Smooth muscle cell (in vitro differentiated cells): ENCODE measurements around the gene SIX2. TPM values are rescaled to one million over a fixed set of nuclear protein-coding genes. Genes with fewer than 3 reads are reported as not detected.

Experiments
- DNase-seq: peaks from one replicate; lab custom pipeline; 2025; ENCODE audit not compliant: unreplicated experiment; lab: John Stamatoyannopoulos, UW
- H2AFZ ChIP-seq: fragments of 200-600 bp; sonication (generic); 2 replicates; pipeline ENCODE4 v1.6.0; 2016; ENCODE audit warnings: antibody characterized with exemption, low read depth, mild to moderate bottlenecking
- H3F3A ChIP-seq: fragments of 200-600 bp; sonication (generic); 2 replicates; pipeline ENCODE4 v1.6.0; 2017; ENCODE audit warnings: antibody characterized with exemption, low read depth
- H3K27ac ChIP-seq: fragments of 200-600 bp; sonication (generic); 2 replicates; pipeline ENCODE4 v1.5.1; 2016; ENCODE audit warnings: low read depth, mild to moderate bottlenecking
- H3K27me3 ChIP-seq: fragments of 200-600 bp; sonication (generic); 2 replicates; pipeline ENCODE4 v1.6.1; 2016; ENCODE audit warnings: low read depth, mild to moderate bottlenecking
- H3K36me3 ChIP-seq: fragments of 200-600 bp; sonication (generic); 2 replicates; pipeline ENCODE4 v1.5.1; 2016; ENCODE audit warnings: low read depth
- H3K4me1 ChIP-seq: fragments of 200-600 bp; sonication (generic); 2 replicates; pipeline ENCODE4 v1.5.1; 2016; ENCODE audit warnings: low read depth
- H3K4me2 ChIP-seq: fragments of 200-600 bp; sonication (generic); 2 replicates; pipeline ENCODE4 v1.6.0; 2016; ENCODE audit warnings: mild to moderate bottlenecking
- H3K4me3 ChIP-seq: fragments of 200-600 bp; sonication (generic); 2 replicates; pipeline ENCODE4 v1.5.1; 2016; ENCODE audit warnings: mild to moderate bottlenecking
- H3K79me2 ChIP-seq: fragments of 200-600 bp; sonication (generic); 2 replicates; pipeline ENCODE4 v1.6.0; 2016; ENCODE audit warnings: low read depth, mild to moderate bottlenecking
- H3K9ac ChIP-seq: fragments of 200-600 bp; sonication (generic); 2 replicates; pipeline ENCODE4 v1.6.0; 2016; ENCODE audit warnings: low read depth
- H3K9me3 ChIP-seq: fragments of 200-600 bp; sonication (generic); replicated peaks from 2 replicates; pipeline ENCODE4 v1.5.1; 2016; ENCODE audit warnings: low read depth
- H4K20me1 ChIP-seq: fragments of 200-600 bp; sonication (generic); 2 replicates; pipeline ENCODE4 v1.6.0; 2016; ENCODE audit warnings: low read depth
- WGBS: methylation state at CpG from one replicate; pipeline ENCODE4 v1.1.7; 2016; ENCODE audit warnings: low lambda C conversion rate; 5-methylcytosine and 5-hydroxymethylcytosine counted together
- polyA plus RNA-seq: library from polyadenylated mRNA; unstranded; fragments of >200 nt; fragmentation: Nextera tagmentation; extraction: Ambion mirVana; gene quantifications from 2 replicates; pipeline ENCODE4 v1.2.1, GENCODE V29; 2016
- total RNA-seq: library from RNA; depleted of rRNA; stranded (reverse); fragments of >200 nt; gene quantifications from 2 replicates; pipeline ENCODE4 v1.2.3, GENCODE V29; 2014
- TF ChIP-seq, protein P1 (sequence below): fragments of 200-600 bp; sonication (generic); IDR thresholded peaks from 2 replicates; pipeline ENCODE4 v1.5.1; 2017; ENCODE audit warnings: borderline replicate concordance, mild to moderate bottlenecking, antibody characterized with exemption; ENCODE audit not compliant: insufficient read depth, poor library complexity, severe bottlenecking

The SIX2 gene
- total and polyA plus RNA-seq, 2 experiments from 2014 or later = 0.18 TPM; not detected in 1

DNA sequence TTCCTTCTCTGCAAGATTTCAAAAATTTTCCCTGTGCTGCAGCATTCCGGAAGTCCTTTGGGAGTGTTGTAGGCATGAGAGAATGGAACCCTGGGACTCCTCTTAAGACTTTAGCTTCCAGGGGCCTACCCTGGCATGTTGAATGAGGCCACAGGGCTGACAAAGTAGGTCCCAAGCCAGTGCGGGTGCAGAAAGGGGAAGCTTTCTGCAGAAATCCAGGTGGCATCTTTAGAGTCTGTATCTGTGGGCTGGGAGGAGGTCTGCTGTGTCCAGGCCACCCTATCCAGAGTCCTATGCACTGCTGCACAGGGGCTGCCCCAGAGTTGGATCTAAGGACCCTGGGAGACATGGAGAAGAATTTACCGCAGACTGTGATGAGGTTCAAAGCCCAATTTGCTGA is 1.9 kb upstream of the SIX2 start:
- Histone ChIP-seq H3K36me3 (no peaks in the 10 kb centered on the region), H3K79me2 (no peaks in the 10 kb centered on the region), H3K4me1 (peaks cover 20% of the 10 kb centered on the region), H3K4me3 (no peak overlapping the region), H3K4me2 (no peak overlapping the region), H3K27me3 (peaks cover 100% of the 10 kb centered on the region), H4K20me1 (no peaks in the 10 kb centered on the region), H3K9me3 (no peaks in the 10 kb centered on the region), H3K9ac (no peak overlapping the region), H3F3A (no peaks in the 10 kb centered on the region), H3K27ac (no peak overlapping the region), H2AFZ (no peak overlapping the region)
- TF ChIP-seq, protein P1, sequence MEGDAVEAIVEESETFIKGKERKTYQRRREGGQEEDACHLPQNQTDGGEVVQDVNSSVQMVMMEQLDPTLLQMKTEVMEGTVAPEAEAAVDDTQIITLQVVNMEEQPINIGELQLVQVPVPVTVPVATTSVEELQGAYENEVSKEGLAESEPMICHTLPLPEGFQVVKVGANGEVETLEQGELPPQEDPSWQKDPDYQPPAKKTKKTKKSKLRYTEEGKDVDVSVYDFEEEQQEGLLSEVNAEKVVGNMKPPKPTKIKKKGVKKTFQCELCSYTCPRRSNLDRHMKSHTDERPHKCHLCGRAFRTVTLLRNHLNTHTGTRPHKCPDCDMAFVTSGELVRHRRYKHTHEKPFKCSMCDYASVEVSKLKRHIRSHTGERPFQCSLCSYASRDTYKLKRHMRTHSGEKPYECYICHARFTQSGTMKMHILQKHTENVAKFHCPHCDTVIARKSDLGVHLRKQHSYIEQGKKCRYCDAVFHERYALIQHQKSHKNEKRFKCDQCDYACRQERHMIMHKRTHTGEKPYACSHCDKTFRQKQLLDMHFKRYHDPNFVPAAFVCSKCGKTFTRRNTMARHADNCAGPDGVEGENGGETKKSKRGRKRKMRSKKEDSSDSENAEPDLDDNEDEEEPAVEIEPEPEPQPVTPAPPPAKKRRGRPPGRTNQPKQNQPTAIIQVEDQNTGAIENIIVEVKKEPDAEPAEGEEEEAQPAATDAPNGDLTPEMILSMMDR = no peak
- WGBS = 59% methylated on average over 3 of the region's 3 CpGs
- no peak for DNase-seq

DNA sequence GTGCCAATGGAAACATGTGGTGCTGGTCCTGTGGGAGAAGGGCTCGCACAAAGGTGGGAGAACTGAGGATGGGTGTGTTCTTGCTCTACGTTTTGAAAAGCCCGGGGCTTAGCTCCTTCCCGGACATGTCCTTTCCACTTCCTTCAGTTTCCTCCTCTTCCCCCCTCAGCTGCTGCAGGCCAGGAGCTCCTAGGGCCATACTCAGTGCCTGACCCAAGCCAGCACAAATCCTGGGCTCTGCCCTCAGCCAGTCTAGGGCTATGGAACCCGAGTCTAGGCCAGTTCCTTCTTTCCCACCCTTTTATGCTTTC is 1.4 kb upstream of the SIX2 start:
- no peak overlapping the region for H3K27ac ChIP-seq
- 12% methylated on average over 5 of the region's 5 CpGs for WGBS
- no peaks in the 10 kb centered on the region for H3K9me3 ChIP-seq
- no peak overlapping the region for H3K9ac ChIP-seq
- H3K4me2 ChIP-seq = peak overlapping the region; percentile 81
- DNase-seq = no peak
- TF ChIP-seq, protein P1 = no peak
- H3K4me3 ChIP-seq = peak overlapping the region; percentile 44
- no peaks in the 10 kb centered on the region for H3K36me3 ChIP-seq
- no peaks in the 10 kb centered on the region for H4K20me1 ChIP-seq
- peaks cover 100% of the 10 kb centered on the region for H3K27me3 ChIP-seq
- H3K79me2 ChIP-seq = no peaks in the 10 kb centered on the region
- no peak overlapping the region for H2AFZ ChIP-seq
- H3F3A ChIP-seq = no peaks in the 10 kb centered on the region
- H3K4me1 ChIP-seq = peaks cover 20% of the 10 kb centered on the region

DNA sequence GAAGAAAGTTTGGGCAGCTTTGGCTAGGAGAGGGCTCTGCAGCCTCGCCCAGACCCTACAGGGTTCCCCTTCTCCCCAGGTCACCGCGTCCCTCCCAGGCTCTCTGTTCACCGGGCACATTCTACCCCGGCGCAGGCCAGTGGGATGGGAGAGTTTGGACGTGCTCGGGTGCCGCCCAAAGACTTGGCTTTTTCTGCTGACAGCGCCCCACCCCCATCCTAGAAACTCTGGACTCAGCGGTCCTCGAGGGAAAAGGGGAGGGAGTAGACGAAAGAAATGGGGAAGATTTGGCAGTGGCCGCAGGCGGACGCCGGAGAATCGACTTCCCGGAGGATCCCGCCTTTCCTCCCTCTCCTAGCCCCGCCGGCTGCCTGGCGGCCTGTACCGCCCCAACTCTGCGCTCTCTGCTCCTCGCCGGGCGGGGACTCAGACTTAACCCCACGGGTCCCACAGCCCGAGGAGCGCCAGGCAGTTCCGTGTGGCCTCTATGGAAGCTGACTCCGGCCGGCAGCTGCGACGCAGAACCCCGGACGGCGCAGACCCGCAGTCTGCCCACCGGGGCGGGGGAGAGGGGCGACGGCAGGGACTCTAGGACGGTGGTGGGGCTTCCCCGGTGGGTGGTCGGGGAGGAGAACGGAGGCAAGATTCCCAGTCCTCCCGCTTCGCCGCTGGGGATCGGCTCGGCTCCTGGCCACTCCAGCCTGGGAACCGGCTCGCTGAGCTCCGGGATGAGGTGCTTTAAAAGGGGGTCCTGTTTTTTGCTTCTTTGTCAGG is 863 bp upstream of the SIX2 start:
- Histone ChIP-seq H3K79me2 (no peaks in the 10 kb centered on the region), H3K27me3 (peaks cover 100% of the 10 kb centered on the region), H3K4me2 (peak overlapping the region; percentile 81), H3F3A (no peaks in the 10 kb centered on the region), H3K9ac (no peak overlapping the region), H3K36me3 (no peaks in the 10 kb centered on the region), H3K27ac (no peak overlapping the region), H4K20me1 (no peaks in the 10 kb centered on the region), H3K4me1 (peaks cover 20% of the 10 kb centered on the region), H3K4me3 (peak overlapping the region; percentile 44), H2AFZ (no peak overlapping the region), H3K9me3 (no peaks in the 10 kb centered on the region)
- TF ChIP-seq, protein P1 = no peak
- no peak for DNase-seq
- 1% methylated on average over 48 of the region's 56 CpGs for WGBS
